Tibial nerve (tissue), 4 donors: Measurements from ENCODE around the gene CCBE1.
A peak's percentile ranks its signal among the peaks of the same experiment; 100 is the strongest.

Experiments used
- EP300 ChIP-seq, 2 donors: sonication (generic); formaldehyde crosslinking; IDR thresholded peaks; one replicate each; pipeline ENCODE4 v1.6.1; 2017; ENCODE audit warnings: antibody characterized with exemption in 2 of 2, mild to moderate bottlenecking in 1 of 2
- POLR2A ChIP-seq, 2 donors: fragments of 450-650 bp; IDR thresholded peaks; one replicate each; pipeline ENCODE4 v1.6.1; 2017; ENCODE audit warnings: antibody characterized with exemption in 2 of 2, mild to moderate bottlenecking in 2 of 2, moderate library complexity in 2 of 2
- TF ChIP-seq, protein P1 (sequence below), 5 experiments: fragments of 200-600 bp in 3 of 5; fragments of 450-650 bp in 2 of 5; sonication (generic) in 3 of 5; IDR thresholded peaks; one replicate each; pipeline ENCODE4 v1.5.1; 2016 to 2019; ENCODE audit warnings: antibody characterized with exemption in 5 of 5, mild to moderate bottlenecking in 3 of 5, moderate library complexity in 2 of 5

DNA sequence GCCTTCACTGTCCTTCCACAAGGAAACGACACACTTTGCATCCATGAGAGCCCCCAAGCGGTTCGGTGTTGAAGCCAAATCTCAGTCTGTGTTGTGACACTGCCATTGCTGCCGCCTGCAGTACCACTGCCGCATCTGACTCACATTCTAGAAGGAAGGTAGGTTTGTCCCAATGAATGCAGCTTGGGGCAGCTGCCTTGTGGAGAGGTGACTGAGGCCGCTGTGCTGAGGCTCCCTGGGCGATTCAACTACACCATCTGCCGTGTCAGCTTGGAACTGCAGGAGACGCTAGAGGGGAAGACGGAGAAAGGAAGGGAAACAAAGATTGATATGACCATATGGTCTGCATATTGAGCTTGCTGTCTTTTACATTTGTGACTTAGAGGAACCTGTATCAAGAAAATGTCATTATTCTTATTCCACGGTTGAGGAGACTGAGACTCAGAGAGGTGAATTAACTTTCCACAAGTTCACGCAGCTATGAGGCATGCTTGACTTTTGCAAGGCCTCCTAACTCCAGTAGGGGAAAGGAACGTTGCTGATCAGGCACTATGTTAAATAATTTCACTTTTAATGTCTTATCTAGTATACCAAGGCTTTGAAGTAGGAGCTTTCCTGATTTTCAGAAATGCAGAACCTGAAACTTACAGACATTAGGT, 294.7 kb downstream of the CCBE1 start:
- TF ChIP-seq, protein P1, sequence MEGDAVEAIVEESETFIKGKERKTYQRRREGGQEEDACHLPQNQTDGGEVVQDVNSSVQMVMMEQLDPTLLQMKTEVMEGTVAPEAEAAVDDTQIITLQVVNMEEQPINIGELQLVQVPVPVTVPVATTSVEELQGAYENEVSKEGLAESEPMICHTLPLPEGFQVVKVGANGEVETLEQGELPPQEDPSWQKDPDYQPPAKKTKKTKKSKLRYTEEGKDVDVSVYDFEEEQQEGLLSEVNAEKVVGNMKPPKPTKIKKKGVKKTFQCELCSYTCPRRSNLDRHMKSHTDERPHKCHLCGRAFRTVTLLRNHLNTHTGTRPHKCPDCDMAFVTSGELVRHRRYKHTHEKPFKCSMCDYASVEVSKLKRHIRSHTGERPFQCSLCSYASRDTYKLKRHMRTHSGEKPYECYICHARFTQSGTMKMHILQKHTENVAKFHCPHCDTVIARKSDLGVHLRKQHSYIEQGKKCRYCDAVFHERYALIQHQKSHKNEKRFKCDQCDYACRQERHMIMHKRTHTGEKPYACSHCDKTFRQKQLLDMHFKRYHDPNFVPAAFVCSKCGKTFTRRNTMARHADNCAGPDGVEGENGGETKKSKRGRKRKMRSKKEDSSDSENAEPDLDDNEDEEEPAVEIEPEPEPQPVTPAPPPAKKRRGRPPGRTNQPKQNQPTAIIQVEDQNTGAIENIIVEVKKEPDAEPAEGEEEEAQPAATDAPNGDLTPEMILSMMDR (IDR thresholded peaks at IDR 0.05), result peak; percentile 78 to 93 (median 80)
- TF ChIP-seq POLR2A (IDR thresholded peaks at IDR 0.05) (no peak), EP300 (IDR thresholded peaks at IDR 0.05) (no peak)
